Keratinocyte (primary cell): ENCODE results near the gene NOL4. TPM values are rescaled to one million over a fixed set of nuclear protein-coding genes. Genes with fewer than 3 reads are reported as not detected.

ENCODE experiments used
- DNase-seq: peaks from one replicate; pipeline ENCODE4 v3.0.0-alpha.2; 2011; ENCODE audit warnings: low read depth, missing footprints, low spot score
- FAIRE-seq: peaks from 2 replicates; lab custom pipeline; 2011; peaks lifted over from hg19 to GRCh38; lab: Jason Lieb, UNC
- H2AFZ ChIP-seq: 2 replicates; pipeline ENCODE4 v1.6.0; 2012; ENCODE audit warnings: low read length, control low read depth, inconsistent platforms; ENCODE audit not compliant: control insufficient read depth
- H3K27ac ChIP-seq: 2 replicates; pipeline ENCODE4 v1.5.1; 2011; ENCODE audit warnings: low read length; ENCODE audit not compliant: control insufficient read depth, insufficient read depth
- H3K27me3 ChIP-seq: 3 replicates; pipeline ENCODE4 v1.6.0; 2011; ENCODE audit warnings: low read length; ENCODE audit not compliant: control insufficient read depth, insufficient read depth; ENCODE audit errors: extremely low read depth
- H3K36me3 ChIP-seq, 2 experiments: 2 replicates in 1 of 2; 3 replicates in 1 of 2; pipeline ENCODE4 v1.5.1; 2011; ENCODE audit warnings: low read length in 2 of 2, mild to moderate bottlenecking in 1 of 2; ENCODE audit not compliant: control insufficient read depth in 2 of 2, insufficient read depth in 2 of 2; ENCODE audit errors: extremely low read depth in 1 of 2
- H3K4me1 ChIP-seq: 3 replicates; pipeline ENCODE4 v1.5.1; 2011; ENCODE audit warnings: low read length; ENCODE audit not compliant: control insufficient read depth, insufficient read depth; ENCODE audit errors: extremely low read depth
- H3K4me2 ChIP-seq: 3 replicates; pipeline ENCODE4 v1.6.0; 2011; ENCODE audit warnings: low read depth, low read length; ENCODE audit not compliant: control insufficient read depth, insufficient read depth; ENCODE audit errors: extremely low read depth
- H3K4me3 ChIP-seq, 3 experiments: fragments of 200-600 bp in 1 of 3; sonication (generic) in 1 of 3; 2 replicates in 2 of 3; 3 replicates in 1 of 3; pipeline ENCODE4 v1.5.1; 2011 to 2016; ENCODE audit warnings: low read length in 3 of 3, mild to moderate bottlenecking in 3 of 3, control low read depth in 2 of 3, inconsistent platforms in 1 of 3, low read depth in 1 of 3, mixed read lengths in 1 of 3, mixed run types in 1 of 3, moderate library complexity in 1 of 3; ENCODE audit not compliant: control insufficient read depth in 2 of 3, insufficient read depth in 2 of 3; ENCODE audit errors: extremely low read depth in 1 of 3
- H3K79me2 ChIP-seq: 2 replicates; pipeline ENCODE4 v1.6.0; 2012; ENCODE audit warnings: low read length; ENCODE audit not compliant: control insufficient read depth, insufficient read depth
- H3K9ac ChIP-seq: 3 replicates; pipeline ENCODE4 v1.6.0; 2011; ENCODE audit warnings: low read length; ENCODE audit not compliant: control insufficient read depth, insufficient read depth; ENCODE audit errors: extremely low read depth
- H3K9me1 ChIP-seq: 3 replicates; pipeline ENCODE4 v1.6.0; 2011; ENCODE audit warnings: low read length; ENCODE audit not compliant: control insufficient read depth, insufficient read depth; ENCODE audit errors: extremely low read depth
- H3K9me3 ChIP-seq: 2 replicates; pipeline ENCODE4 v1.5.1; 2012; ENCODE audit warnings: low read depth, low read length; ENCODE audit not compliant: control insufficient read depth
- H4K20me1 ChIP-seq: 3 replicates; pipeline ENCODE4 v1.6.0; 2011; ENCODE audit warnings: low read length; ENCODE audit not compliant: control insufficient read depth, insufficient read depth; ENCODE audit errors: extremely low read depth
- CTCF ChIP-seq, 3 experiments: IDR thresholded peaks in 1 of 3; conservative IDR thresholded peaks in 1 of 3; optimal IDR thresholded peaks in 1 of 3; 2 replicates in 2 of 3; 3 replicates in 1 of 3; pipeline versions ENCODE3 to v1.5.1; 2011; ENCODE audit warnings: low read length in 3 of 3, mild to moderate bottlenecking in 3 of 3, moderate library complexity in 2 of 3, control low read depth in 1 of 3, inconsistent platforms in 1 of 3; ENCODE audit not compliant: insufficient read depth in 2 of 3; ENCODE audit errors: extremely low read depth in 1 of 3
- EZH2 ChIP-seq: IDR thresholded peaks from one replicate; pipeline ENCODE4 v1.6.1; 2012; ENCODE audit warnings: inconsistent platforms, mild to moderate bottlenecking, low read length, moderate library complexity
- dilution Hi-C: fragments of 300-500 bp; cut with MboI; formaldehyde crosslinking; loops from one replicate; pipeline ENCODE4 v1.7.0; 2020; ENCODE audit warnings: low sequenced_read_pairs; ENCODE audit not compliant: extremely low pct_ligation_motif_present
- polyA plus RNA-seq, 5 experiments: library from polyadenylated mRNA; depleted of rRNA in 3 of 5; stranded (reverse) in 3 of 5; stranded (forward) in 1 of 5; unstranded in 1 of 5; fragments of >200 nt; gene quantifications; 1 replicate in 1 of 5; 2 replicates in 3 of 5; 3 replicates in 1 of 5; pipeline versions ENCODE4 v1.2.1 to v1.2.3, GENCODE V29; 2011 to 2012; ENCODE audit warnings: missing spikeins in 2 of 5, low read depth in 1 of 5, low replicate concordance in 1 of 5

Gene NOL4
- polyA plus RNA-seq, 1 donor (not counting 4 experiments of a cell fraction or from before 2014, with no cell fraction given): not detected

- Histone ChIP-seq H3K79me2 (no peaks in the 10 kb centered on the region), H3K36me3 (no peaks in the 10 kb centered on the region), H3K4me3 (no peak overlapping the region), H3K4me2 (no peak overlapping the region), H3K27ac (no peak overlapping the region), H3K9ac (no peak overlapping the region), H4K20me1 (no peaks in the 10 kb centered on the region), H3K9me1 (no peaks in the 10 kb centered on the region), H3K27me3 (no peaks in the 10 kb centered on the region), H3K4me1 (no peaks in the 10 kb centered on the region), H3K9me3 (no peaks in the 10 kb centered on the region), H2AFZ (no peak overlapping the region)
- FAIRE-seq: no peak
- no peak for DNase-seq
- dilution Hi-C loops: no loop called here
- TF ChIP-seq EZH2 (no peak), CTCF (optimal IDR thresholded peaks at IDR 0.05 in 1 of 3, IDR thresholded peaks at IDR 0.05 in 1 of 3, conservative IDR thresholded peaks at IDR 0.05 in 1 of 3; ENCODE audit: extremely low read depth in 1 of 3, insufficient read depth in 2 of 3, low read length in 3 of 3) (no peak)
Measured at GRCh38 chr18:34261865-34262780, 37.4 kb upstream of the NOL4 start.

GRCh38 chr18:34258176-34258575 is 33.5 kb upstream of the NOL4 start:
- no peak for TF ChIP-seq CTCF (optimal IDR thresholded peaks at IDR 0.05 in 1 of 3, IDR thresholded peaks at IDR 0.05 in 1 of 3, conservative IDR thresholded peaks at IDR 0.05 in 1 of 3; ENCODE audit: extremely low read depth in 1 of 3, insufficient read depth in 2 of 3, low read length in 3 of 3)
- Histone ChIP-seq H3K4me2 (no peak overlapping the region), H3K9ac (no peak overlapping the region), H2AFZ (no peak overlapping the region), H3K9me3 (no peaks in the 10 kb centered on the region), H3K27me3 (no peaks in the 10 kb centered on the region), H3K4me1 (no peaks in the 10 kb centered on the region), H3K79me2 (no peaks in the 10 kb centered on the region), H3K4me3 (no peak overlapping the region), H3K36me3 (no peaks in the 10 kb centered on the region), H3K9me1 (no peaks in the 10 kb centered on the region), H3K27ac (no peak overlapping the region), H4K20me1 (no peaks in the 10 kb centered on the region)
- DNase-seq: no peak
- no peak for FAIRE-seq
- dilution Hi-C loops: no loop called here
